Sigmoid colon (tissue), 7 donors: ENCODE results near the gene MGST3. TPM values are rescaled to one million over a fixed set of nuclear protein-coding genes. Genes with fewer than 3 reads are reported as not detected.

Experiments
- DNase-seq: peaks from one replicate; pipeline ENCODE4 v3.0.0-alpha.2; 2019
- H3K27ac ChIP-seq, 4 donors: fragments of 200-600 bp; sonication (generic); one replicate each; pipeline ENCODE4 v1.5.1; 2016 to 2019; ENCODE audit warnings: mild to moderate bottlenecking in 1 of 4
- H3K27me3 ChIP-seq, 3 donors: fragments of 200-600 bp; sonication (generic); one replicate each; pipeline ENCODE4 v1.5.1; 2019; ENCODE audit warnings: mild to moderate bottlenecking in 1 of 3
- H3K36me3 ChIP-seq, 4 donors: fragments of 200-600 bp; sonication (generic); one replicate each; pipeline ENCODE4 v1.5.1; 2016 to 2019
- H3K4me1 ChIP-seq, 4 donors: fragments of 200-600 bp; sonication (generic); one replicate each; pipeline ENCODE4 v1.5.1; 2017 to 2019
- H3K4me3 ChIP-seq, 4 donors: fragments of 200-600 bp; sonication (generic); one replicate each; pipeline ENCODE4 v1.5.1; 2017 to 2019; ENCODE audit warnings: mild to moderate bottlenecking in 2 of 4, moderate library complexity in 1 of 4
- H3K9me3 ChIP-seq, 4 donors: fragments of 200-600 bp in 3 of 4; sonication (generic) in 3 of 4; one replicate each; pipeline versions ENCODE4 v1.5.1 to v1.6.1; 2013 to 2019
- CTCF ChIP-seq, 4 experiments: fragments of 450-650 bp in 3 of 4; fragments of 200-600 bp in 1 of 4; IDR thresholded peaks; one replicate each; pipeline ENCODE4 v1.5.1; 2016 to 2019; ENCODE audit warnings: antibody characterized with exemption in 4 of 4, mild to moderate bottlenecking in 3 of 4, moderate library complexity in 2 of 4
- EP300 ChIP-seq, 4 donors: sonication (generic); formaldehyde crosslinking; IDR thresholded peaks; one replicate each; pipeline ENCODE4 v1.6.1; 2017; ENCODE audit warnings: antibody characterized with exemption in 4 of 4
- POLR2A ChIP-seq, 2 donors: fragments of 450-650 bp; IDR thresholded peaks; one replicate each; pipeline ENCODE4 v1.6.1; 2016; ENCODE audit warnings: antibody characterized with exemption in 2 of 2, mild to moderate bottlenecking in 2 of 2, moderate library complexity in 2 of 2
- POLR2AphosphoS5 ChIP-seq, 4 donors: sonication (generic); formaldehyde crosslinking; IDR thresholded peaks; one replicate each; pipeline ENCODE4 v1.6.1; 2017; ENCODE audit warnings: antibody characterized with exemption in 4 of 4
- WGBS, 2 donors: extraction: QIAGEN DNeasy Blood & Tissue Kit; methylation state at CpG; one replicate each; pipeline ENCODE4 v1.1.7; 2013; 5-methylcytosine and 5-hydroxymethylcytosine counted together
- intact Hi-C: fragments of 100-400 bp; cut with DNase I; formaldehyde crosslinking; loops from one replicate; pipeline ENCODE4 v1.15.1; 2023
- polyA plus RNA-seq, 3 donors: library from polyadenylated mRNA; stranded (reverse); fragments of 200-250 nt; gene quantifications; one replicate each; pipeline ENCODE4 v1.2.3, GENCODE V29; 2013
- total RNA-seq, 4 donors: library from RNA; depleted of rRNA; stranded (reverse); fragments of >200 nt; gene quantifications; one replicate each; pipeline ENCODE4 v1.1.0, GENCODE V29; 2016
- donor health status: healthy with polysubstance abuse.
- donor health status: Bipolar disorder and iron deficiency.
- donor health status: healthy.

The MGST3 gene
- total and polyA plus RNA-seq, 7 donors, result 131 to 359 (median 191) TPM

GRCh38 chr1:165595246-165595938, 35.6 kb upstream of the MGST3 start:
- no peaks in the 10 kb centered on the region for H3K9me3 ChIP-seq
- no peak overlapping the region for H3K4me3 ChIP-seq
- intact Hi-C loops, result loop anchor here (10.0 kb wide), 1 partner anchor 569 kb away; the partner anchor contains the start of gene FAM78B
- peaks cover 0 to 11% (median 0%) of the 10 kb centered on the region in 3 donors for H3K27me3 ChIP-seq
- no peaks in the 10 kb centered on the region for H3K36me3 ChIP-seq
- no peak for DNase-seq
- 61 to 70% methylated on average over 1 of the region's 1 CpG for WGBS, 2 donors
- TF ChIP-seq POLR2A (IDR thresholded peaks at IDR 0.05) (no peak), POLR2AphosphoS5 (IDR thresholded peaks at IDR 0.05) (no peak), EP300 (IDR thresholded peaks at IDR 0.05) (no peak), CTCF (IDR thresholded peaks at IDR 0.05) (no peak)
- peaks cover 0 to 12% (median 5%) of the 10 kb centered on the region in 4 donors for H3K4me1 ChIP-seq
- H3K27ac ChIP-seq, result no peak overlapping the region

- intact Hi-C loops, result loop anchor here (1.0 to 10.0 kb wide), 2 partner anchors 33 to 567 kb away; partner anchors contain the start of genes FAM78B and MGST3
- Histone ChIP-seq H3K27me3 (peaks cover 0 to 11% (median 0%) of the 10 kb centered on the region in 3 donors), H3K4me1 (peaks cover 0 to 12% (median 5%) of the 10 kb centered on the region in 4 donors), H3K36me3 (no peaks in the 10 kb centered on the region), H3K4me3 (peak overlapping the region; percentile 50 to 57 (median 53)), H3K27ac (peak overlapping the region; percentile 66 to 76 (median 74)), H3K9me3 (no peaks in the 10 kb centered on the region)
- WGBS, 2 donors, result 0 to 1% methylated on average over 38 of the region's 38 CpGs
- DNase-seq, result peak; percentile 98
- peak in 3 of 4 donors; percentile 39 to 71 (median 70) for TF ChIP-seq POLR2AphosphoS5 (IDR thresholded peaks at IDR 0.05)
- peak in 1 of 2 donors; percentile 39 for TF ChIP-seq POLR2A (IDR thresholded peaks at IDR 0.05)
- no peak for TF ChIP-seq CTCF (IDR thresholded peaks at IDR 0.05)
- no peak for TF ChIP-seq EP300 (IDR thresholded peaks at IDR 0.05)
Observed at GRCh38 chr1:165597883-165598675, 33.0 kb upstream of the MGST3 start.

- no peak for TF ChIP-seq CTCF (IDR thresholded peaks at IDR 0.05)
- no peak for TF ChIP-seq POLR2A (IDR thresholded peaks at IDR 0.05)
- TF ChIP-seq POLR2AphosphoS5 (IDR thresholded peaks at IDR 0.05), result no peak
- TF ChIP-seq EP300 (IDR thresholded peaks at IDR 0.05), result no peak
Observed at GRCh38 chr1:165598676-165599059, 32.4 kb upstream of the MGST3 start.

GRCh38 chr1:165600793-165601192, 30.2 kb upstream of the MGST3 start:
- H3K4me1 ChIP-seq, result peaks cover 0 to 12% (median 5%) of the 10 kb centered on the region in 4 donors
- WGBS, 2 donors, result 39 to 60% methylated on average over 4 of the region's 4 CpGs
- H3K27me3 ChIP-seq, result no peaks in the 10 kb centered on the region
- H3K27ac ChIP-seq, result no peak overlapping the region
- DNase-seq, result no peak
- no peaks in the 10 kb centered on the region for H3K9me3 ChIP-seq
- H3K4me3 ChIP-seq, result no peak overlapping the region
- no peak for TF ChIP-seq EP300 (IDR thresholded peaks at IDR 0.05)
- no peak for TF ChIP-seq CTCF (IDR thresholded peaks at IDR 0.05)
- TF ChIP-seq POLR2A (IDR thresholded peaks at IDR 0.05), result no peak
- TF ChIP-seq POLR2AphosphoS5 (IDR thresholded peaks at IDR 0.05), result no peak
- no peaks in the 10 kb centered on the region for H3K36me3 ChIP-seq
- intact Hi-C loops, result loop anchor here (1.0 to 5.0 kb wide), 2 partner anchors 97 to 314 kb away; partner anchors contain the start of gene ALDH9A1

More at GRCh38 chr1:165598676-165599059, 32.4 kb upstream of the MGST3 start:
- no peak for DNase-seq
- Histone ChIP-seq H3K27ac (peak overlapping the region; percentile 66 to 76 (median 74)), H3K36me3 (no peaks in the 10 kb centered on the region), H3K9me3 (no peaks in the 10 kb centered on the region), H3K4me1 (peaks cover 0 to 12% (median 5%) of the 10 kb centered on the region in 4 donors), H3K4me3 (peak overlapping the region; percentile 50 to 57 (median 53)), H3K27me3 (peaks cover 0 to 6% (median 0%) of the 10 kb centered on the region in 3 donors)
- WGBS, 2 donors, result 6 to 24% methylated on average over 3 of the region's 3 CpGs
- intact Hi-C loops, result loop anchor here (1.0 to 10.0 kb wide), 2 partner anchors 33 to 566 kb away; partner anchors contain the start of genes FAM78B and MGST3
